Embryonic facial prominence (tissue), 1 donor: Measurements from ENCODE around the gene EMX2.

Experiments used
- DNase-seq: peaks from one replicate; pipeline ENCODE4 v3.0.0-alpha.2; 2016; ENCODE audit errors: extremely low spot score

EMX2 gene

GRCh38 chr10:117544711-117545140 is 2.2 kb downstream of the EMX2 start:
- DNase-seq: no peak

DNA sequence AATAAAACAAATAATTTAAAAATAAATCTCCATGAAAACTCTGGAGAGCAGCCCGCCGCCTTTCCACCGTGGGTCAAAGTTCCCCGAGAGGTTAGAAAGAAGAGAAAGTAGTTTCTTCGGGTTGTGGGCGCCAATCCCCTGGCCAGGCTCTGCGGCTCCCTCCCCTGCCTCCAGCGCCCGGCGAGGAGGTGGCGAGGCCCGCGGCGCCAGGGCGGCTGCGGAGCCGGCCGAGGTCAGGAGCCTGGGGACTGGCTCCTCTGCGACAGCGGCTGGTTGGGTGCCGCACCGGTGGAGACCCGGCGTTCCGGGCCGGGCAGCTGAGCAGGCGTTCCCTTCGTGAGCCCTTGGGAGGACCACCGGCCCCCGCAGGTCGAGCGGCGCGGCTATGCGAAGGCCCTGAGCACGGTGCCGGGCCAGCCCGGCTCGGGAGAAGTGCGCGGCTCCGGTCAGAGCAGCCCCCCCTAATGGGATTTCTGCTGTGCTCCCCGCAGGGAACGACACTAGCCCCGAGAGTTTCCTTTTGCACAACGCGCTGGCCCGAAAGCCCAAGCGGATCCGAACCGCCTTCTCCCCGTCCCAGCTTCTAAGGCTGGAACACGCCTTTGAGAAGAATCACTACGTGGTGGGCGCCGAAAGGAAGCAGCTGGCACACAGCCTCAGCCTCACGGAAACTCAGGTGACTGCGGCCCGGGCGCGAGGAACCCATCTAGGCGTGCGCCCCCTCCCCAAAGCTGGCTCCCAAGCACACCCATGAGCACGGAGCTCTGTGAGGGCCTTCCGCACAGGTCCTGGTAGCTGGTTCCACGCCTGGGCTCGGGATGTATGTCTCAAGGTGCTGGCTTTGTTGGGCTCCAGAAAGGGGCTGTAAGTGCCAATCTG is 2.8 kb downstream of the EMX2 start:
- DNase-seq: no peak

- no peak for DNase-seq
Measured at GRCh38 chr10:117546020-117546580, 3.6 kb downstream of the EMX2 start.

DNA sequence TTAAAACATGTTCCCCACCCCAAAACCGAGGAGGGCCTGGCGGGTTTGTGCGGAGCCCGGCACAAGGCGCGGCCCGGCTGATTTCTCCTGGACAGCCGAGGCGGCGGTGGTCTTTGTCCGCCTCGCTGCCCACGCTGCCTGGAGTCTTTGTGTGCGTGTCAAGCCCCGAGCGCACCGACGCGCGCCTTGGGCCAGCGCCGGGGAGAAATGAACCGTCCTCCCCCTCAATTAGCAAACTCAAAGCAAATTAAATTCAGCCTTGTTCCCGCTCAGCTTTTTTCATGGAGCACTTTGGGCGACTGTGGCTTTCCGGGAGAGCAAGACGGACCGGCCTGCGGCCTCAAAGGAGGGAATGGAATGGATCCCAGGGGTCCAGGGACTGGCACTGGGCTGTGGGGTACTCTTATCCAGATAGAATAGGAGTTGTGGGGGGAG is 4.1 kb downstream of the EMX2 start:
- no peak for DNase-seq

GRCh38 chr10:117547016-117547715 is 4.6 kb downstream of the EMX2 start:
- no peak for DNase-seq

DNA sequence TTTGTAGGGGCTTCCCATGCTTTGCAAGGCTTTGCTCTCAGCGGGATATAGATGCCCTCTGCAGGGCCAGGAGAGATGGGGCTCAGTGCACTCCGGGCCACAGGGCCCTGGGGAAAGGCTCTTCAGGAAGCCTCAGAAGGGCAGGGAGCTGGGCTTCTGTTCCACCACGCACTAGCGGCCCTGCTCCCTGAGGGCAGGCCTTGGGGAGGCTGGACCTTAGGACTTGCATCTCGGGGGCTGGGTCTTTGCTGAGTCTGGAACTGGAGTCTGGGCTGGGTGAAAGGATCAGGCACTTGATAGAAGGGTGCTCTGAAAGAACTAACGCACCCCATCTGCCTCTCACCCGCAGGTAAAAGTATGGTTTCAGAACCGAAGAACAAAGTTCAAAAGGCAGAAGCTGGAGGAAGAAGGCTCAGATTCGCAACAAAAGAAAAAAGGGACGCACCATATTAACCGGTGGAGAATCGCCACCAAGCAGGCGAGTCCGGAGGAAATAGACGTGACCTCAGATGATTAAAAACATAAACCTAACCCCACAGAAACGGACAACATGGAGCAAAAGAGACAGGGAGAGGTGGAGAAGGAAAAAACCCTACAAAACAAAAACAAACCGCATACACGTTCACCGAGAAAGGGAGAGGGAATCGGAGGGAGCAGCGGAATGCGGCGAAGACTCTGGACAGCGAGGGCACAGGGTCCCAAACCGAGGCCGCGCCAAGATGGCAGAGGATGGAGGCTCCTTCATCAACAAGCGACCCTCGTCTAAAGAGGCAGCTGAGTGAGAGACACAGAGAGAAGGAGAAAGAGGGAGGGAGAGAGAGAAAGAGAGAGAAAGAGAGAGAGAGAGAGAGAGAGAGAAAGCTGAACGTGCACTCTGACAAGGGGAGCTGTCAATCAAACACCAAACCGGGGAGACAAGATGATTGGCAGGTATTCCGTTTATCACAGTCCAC is 5.4 kb downstream of the EMX2 start:
- DNase-seq: no peak

GRCh38 chr10:117549100-117549585 is 6.6 kb downstream of the EMX2 start:
- no peak for DNase-seq

DNA sequence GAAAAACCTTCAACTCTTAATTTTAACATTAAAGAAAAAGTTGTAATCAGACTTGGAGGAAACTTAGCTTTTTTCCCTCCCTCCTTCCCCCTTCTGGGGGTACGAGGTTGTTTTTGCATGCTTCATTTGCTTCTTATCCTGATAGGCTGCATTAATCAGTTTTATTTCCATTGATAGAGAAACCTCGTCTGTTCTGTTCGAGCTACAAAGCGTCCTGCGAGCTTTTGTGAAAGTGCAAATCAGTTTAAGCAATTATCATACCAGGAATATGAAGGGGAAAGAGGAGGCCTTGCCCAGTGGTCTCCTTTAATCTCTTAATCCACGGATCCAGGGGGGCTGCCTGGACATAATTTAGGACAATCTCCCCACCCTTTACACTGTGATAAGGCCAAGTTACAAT is 7.5 kb downstream of the EMX2 start:
- DNase-seq: no peak

DNA sequence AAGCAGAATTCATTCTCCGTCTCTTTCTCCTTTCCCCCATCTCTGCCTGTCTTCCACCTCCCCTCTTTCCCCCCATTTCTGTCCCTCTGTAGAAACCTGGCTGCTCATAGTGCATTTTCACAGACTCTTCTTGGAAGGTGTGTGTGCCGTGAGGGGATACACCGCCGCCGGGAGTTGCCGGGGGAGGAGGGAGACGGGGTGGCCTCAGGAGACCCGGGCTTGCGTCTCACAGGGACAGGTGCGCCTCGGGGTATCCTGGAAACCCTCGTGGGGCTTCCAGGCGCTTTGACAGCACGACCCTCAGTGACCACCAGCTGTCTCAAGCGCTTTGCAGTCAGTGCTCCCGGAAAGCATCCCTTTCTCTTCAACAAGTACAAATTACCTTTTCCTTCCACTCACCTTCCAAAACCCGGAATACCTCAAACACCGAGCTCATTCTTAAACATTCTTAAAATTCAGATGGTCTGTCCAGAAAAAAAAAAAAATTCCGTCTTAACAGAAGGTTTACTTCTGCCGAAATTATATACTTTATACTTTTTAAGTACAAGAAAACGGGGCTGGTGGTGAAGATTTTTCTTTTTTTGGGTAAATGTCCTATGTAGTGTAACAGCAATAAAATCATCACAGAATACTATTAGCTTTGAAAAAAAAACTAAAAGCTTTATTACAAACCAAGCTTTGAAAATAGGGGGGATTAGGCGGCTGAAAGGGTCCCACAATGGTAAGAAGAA is 8.2 kb downstream of the EMX2 start:
- no peak for DNase-seq

- no peak for DNase-seq
Measured at GRCh38 chr10:117551330-117552155, 9.0 kb downstream of the EMX2 start.

GRCh38 chr10:117552156-117552631 is 9.6 kb downstream of the EMX2 start:
- DNase-seq: no peak

- no peak for DNase-seq
Measured at GRCh38 chr10:117552701-117553141, 10.2 kb downstream of the EMX2 start.

DNA sequence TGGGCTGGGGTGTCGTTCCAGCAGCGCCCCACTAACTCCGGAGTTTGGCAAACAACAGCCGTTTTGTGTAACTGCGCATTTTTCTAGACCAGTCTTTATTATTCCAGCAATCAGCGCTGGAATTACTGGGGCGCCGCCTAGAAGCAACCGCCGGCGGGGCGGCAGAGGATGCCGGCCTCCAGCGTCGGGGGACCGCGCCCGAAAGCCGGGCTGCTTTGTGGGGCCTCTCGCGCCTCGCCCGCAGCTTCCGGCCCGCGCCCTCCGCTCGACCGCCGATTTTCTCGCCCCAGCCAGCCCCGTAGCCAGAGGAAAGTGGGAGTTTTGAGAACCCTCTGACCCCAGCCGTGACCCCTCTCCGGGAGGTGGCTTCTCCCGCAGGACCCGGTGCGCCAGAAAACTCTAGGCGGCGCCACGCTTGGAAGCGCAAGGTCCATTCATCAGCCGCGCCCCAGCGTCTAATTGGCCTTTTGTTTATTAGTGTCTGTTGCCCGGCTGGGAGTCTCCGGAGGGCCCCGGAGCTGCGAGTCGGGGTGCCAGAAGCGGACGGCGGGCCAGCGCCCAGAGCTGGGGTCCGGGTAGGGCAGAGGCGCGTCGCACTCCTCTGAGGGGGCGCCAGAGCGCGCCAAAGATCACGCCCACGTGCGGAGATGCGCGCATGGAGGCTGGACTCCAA is 10.7 kb downstream of the EMX2 start:
- DNase-seq: no peak

- DNase-seq: no peak
Measured at GRCh38 chr10:117553815-117554172, 11.2 kb downstream of the EMX2 start.

DNA sequence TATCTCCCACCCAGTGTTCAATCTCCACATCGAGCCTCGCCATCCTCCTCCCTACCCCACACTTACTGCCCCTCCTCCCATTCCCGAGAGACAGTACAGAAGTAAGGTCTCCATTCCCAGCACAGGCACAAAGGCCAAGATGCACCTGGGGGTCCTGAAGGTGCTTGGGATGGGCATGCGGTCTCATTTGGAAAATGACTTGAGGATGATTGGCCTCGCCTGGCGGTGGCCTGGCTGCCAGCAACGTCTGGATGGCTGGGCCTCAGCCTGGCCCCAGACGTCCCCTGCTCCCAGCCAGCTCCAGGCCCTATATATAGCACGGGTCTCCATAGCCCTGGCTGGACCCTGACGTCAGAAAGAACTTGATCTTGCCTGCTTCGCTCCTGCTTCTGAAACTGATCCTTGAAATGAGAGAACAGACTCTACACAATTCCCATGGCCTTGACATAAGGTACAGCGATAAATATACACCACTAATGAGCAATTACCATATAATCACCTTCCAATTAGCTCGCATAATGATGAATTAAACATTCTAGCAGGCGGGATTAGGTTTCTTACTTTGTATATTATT is 11.8 kb downstream of the EMX2 start:
- no peak for DNase-seq

DNA sequence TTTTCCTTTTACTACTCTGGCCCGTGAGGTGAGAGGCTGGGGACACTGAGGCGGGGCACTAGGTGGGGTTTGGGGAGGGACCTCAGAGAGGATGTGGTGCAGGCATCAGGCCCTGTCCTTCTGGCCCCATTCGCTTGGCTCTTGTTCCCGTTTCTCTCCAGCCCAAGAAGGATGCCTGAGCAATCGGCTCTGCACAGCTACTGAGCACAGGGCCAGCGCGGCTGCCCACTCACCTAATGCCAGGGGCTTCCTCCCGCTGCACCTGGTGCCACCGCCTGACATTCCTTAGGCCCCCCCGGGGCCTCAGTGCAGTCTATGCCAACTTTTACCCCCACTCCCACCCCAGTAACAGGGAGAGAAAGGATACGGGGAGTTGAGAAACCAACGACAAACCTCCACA is 12.5 kb downstream of the EMX2 start:
- no peak for DNase-seq

DNA sequence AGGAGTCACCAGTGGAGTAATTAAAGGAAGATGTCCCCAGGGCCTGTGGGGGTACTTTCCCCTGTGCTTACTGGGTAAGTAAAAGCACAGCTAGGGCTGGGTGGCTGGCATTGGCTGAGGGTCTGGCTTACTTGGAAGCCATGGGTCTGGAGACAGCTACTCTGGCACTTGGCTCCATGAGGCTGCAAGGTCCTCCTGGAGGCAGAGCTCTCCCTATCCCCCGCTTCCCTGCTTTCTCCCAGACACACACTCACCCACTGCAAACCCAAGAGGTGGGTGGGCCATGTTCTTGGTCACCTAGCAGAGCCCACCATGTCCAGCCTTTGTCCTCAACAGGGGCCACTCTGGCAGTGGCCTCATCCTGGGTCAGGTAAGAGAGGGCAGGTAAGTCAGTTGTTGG is 13.3 kb downstream of the EMX2 start:
- DNase-seq: no peak

DNA sequence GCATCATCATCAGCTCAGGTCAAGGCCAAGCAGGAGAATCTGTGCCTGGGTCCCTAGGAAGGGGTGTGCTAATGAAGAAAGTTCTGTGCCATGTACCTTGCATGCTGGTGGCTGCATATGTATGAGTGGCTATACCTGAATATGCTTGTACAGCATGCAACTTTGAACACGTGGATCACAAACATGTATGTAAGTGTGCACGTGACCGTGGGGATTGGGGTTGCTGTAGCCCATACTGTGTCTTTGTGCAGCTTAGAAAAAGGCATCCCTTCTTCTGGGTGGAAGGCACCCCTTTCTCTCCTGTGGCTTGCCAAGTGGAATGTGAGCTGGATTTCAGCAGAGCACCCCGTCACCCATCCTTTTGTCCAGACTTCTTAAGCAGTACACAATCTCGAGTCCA is 13.8 kb downstream of the EMX2 start:
- no peak for DNase-seq

GRCh38 chr10:117559712-117560111 is 17.2 kb downstream of the EMX2 start:
- no peak for DNase-seq
